ENCODE data around the gene PAPSS1. TPM values are rescaled to one million over a fixed set of nuclear protein-coding genes. Genes with fewer than 3 reads are reported as not detected.

Gene PAPSS1
- polyA plus RNA-seq, 3 donors, result 46.4 to 79.6 (median 64.8) TPM

- 55% methylated on average over 5 of the region's 7 CpGs for WGBS (ENCODE audit: insufficient coverage)
- Histone ChIP-seq H4K20me1 (ENCODE audit: insufficient read depth, low read length) (no peaks in the 10 kb centered on the region), H3K36me3 (replicated peaks in 1 of 2; ENCODE audit: control insufficient read depth in 1 of 2, insufficient read depth in 2 of 2, low read length in 2 of 2) (peaks cover 17 to 69% of the 10 kb centered on the region in 2 donors), H3K9me3 (replicated peaks in 1 of 2; ENCODE audit: control insufficient read depth in 1 of 2, insufficient read depth in 1 of 2, low read length in 2 of 2) (no peaks in the 10 kb centered on the region), H3K4me1 (ENCODE audit: control insufficient read depth in 1 of 2, insufficient read depth in 2 of 2, low read length in 2 of 2) (no peaks in the 10 kb centered on the region), H3K27me3 (ENCODE audit: control insufficient read depth in 2 of 2, insufficient read depth in 2 of 2, low read length in 2 of 2) (no peaks in the 10 kb centered on the region), H2AFZ (ENCODE audit: insufficient read depth, low read depth, low read length, poor library complexity, severe bottlenecking) (no peak overlapping the region), H3K4me2 (replicated peaks; ENCODE audit: extremely low read depth, low read length, poor library complexity, severe bottlenecking) (no peak overlapping the region), H3K9ac (ENCODE audit: insufficient read depth, low read length, poor library complexity, severe bottlenecking) (no peak overlapping the region), H3K27ac (ENCODE audit: low read depth in 1 of 2, low read length in 2 of 2) (no peak overlapping the region), H3K4me3 (replicated peaks in 1 of 3; ENCODE audit: low read depth in 2 of 3, low read length in 3 of 3) (no peak overlapping the region), H3K79me2 (ENCODE audit: insufficient read depth, low read length) (no peaks in the 10 kb centered on the region)
- TF ChIP-seq CTCF (IDR thresholded peaks at IDR 0.05), result no peak
- no peaks in the 10 kb centered on the region for H3K27me3 Mint-ChIP-seq (ENCODE audit: low read depth in 3 of 3)
- peaks cover 0 to 2% (median 0%) of the 10 kb centered on the region in 7 donors for H3K9me3 Mint-ChIP-seq
- peak overlapping the region in 1 of 7 donors; percentile 16 for H3K27ac Mint-ChIP-seq
- peaks cover 2% of the 10 kb centered on the region for H3K4me1 Mint-ChIP-seq
- intact Hi-C loops (cut with micrococcal nuclease), result no loop called here
- no peak overlapping the region for H3K4me3 Mint-ChIP-seq
- peaks cover 49 to 54% of the 10 kb centered on the region in 2 donors for H3K36me3 Mint-ChIP-seq
- DNase-seq, result no peak
Observed at GRCh38 chr4:107643021-107643420, 77.0 kb downstream of the PAPSS1 start.

GRCh38 chr4:107640878-107641277 lies 79.2 kb downstream of the PAPSS1 start:
- Mint-ChIP-seq H3K27me3 (ENCODE audit: low read depth in 3 of 3) (no peaks in the 10 kb centered on the region), H3K27ac (peak overlapping the region in 2 of 7 donors; percentile 40 to 50), H3K4me3 (no peak overlapping the region), H3K9me3 (peaks cover 0 to 2% (median 0%) of the 10 kb centered on the region in 7 donors), H3K36me3 (peaks cover 36 to 49% of the 10 kb centered on the region in 2 donors), H3K4me1 (peaks cover 2% of the 10 kb centered on the region)
- no peak for TF ChIP-seq CTCF (IDR thresholded peaks at IDR 0.05)
- Histone ChIP-seq H3K4me2 (replicated peaks; ENCODE audit: extremely low read depth, low read length, poor library complexity, severe bottlenecking) (no peak overlapping the region), H3K4me1 (ENCODE audit: control insufficient read depth in 1 of 2, insufficient read depth in 2 of 2, low read length in 2 of 2) (no peaks in the 10 kb centered on the region), H3K9ac (ENCODE audit: insufficient read depth, low read length, poor library complexity, severe bottlenecking) (no peak overlapping the region), H3K79me2 (ENCODE audit: insufficient read depth, low read length) (no peaks in the 10 kb centered on the region), H2AFZ (ENCODE audit: insufficient read depth, low read depth, low read length, poor library complexity, severe bottlenecking) (no peak overlapping the region), H4K20me1 (ENCODE audit: insufficient read depth, low read length) (no peaks in the 10 kb centered on the region), H3K36me3 (replicated peaks in 1 of 2; ENCODE audit: control insufficient read depth in 1 of 2, insufficient read depth in 2 of 2, low read length in 2 of 2) (peaks cover 19 to 62% of the 10 kb centered on the region in 2 donors), H3K4me3 (replicated peaks in 1 of 3; ENCODE audit: low read depth in 2 of 3, low read length in 3 of 3) (no peak overlapping the region), H3K27me3 (ENCODE audit: control insufficient read depth in 2 of 2, insufficient read depth in 2 of 2, low read length in 2 of 2) (no peaks in the 10 kb centered on the region), H3K9me3 (replicated peaks in 1 of 2; ENCODE audit: control insufficient read depth in 1 of 2, insufficient read depth in 1 of 2, low read length in 2 of 2) (no peaks in the 10 kb centered on the region), H3K27ac (ENCODE audit: low read depth in 1 of 2, low read length in 2 of 2) (no peak overlapping the region)
- intact Hi-C loops (cut with micrococcal nuclease), result no loop called here
- no peak for DNase-seq
- 100% methylated on average over 1 of the region's 1 CpG for WGBS (ENCODE audit: insufficient coverage)

Measured in CD14-positive monocyte (primary cell).